Measurements from ENCODE around the gene C2CD3.
"Not testable (repeated sequence)": the region's sequence is repeated elsewhere in the genome, so short reads cannot be mapped to it uniquely, and the experiment has no call there.

Gene C2CD3

GRCh38 chr11:74120260-74121035 lies 50.4 kb downstream of the C2CD3 start:
- not testable (repeated sequence) for DNase-seq

GRCh38 chr11:74116719-74117118 lies 54.1 kb downstream of the C2CD3 start:
- no peak for DNase-seq

- no peak for DNase-seq
These were observed 57.9 kb downstream of the C2CD3 start for GRCh38 chr11:74112877-74113276.

GRCh38 chr11:74106124-74106523 lies 64.7 kb downstream of the C2CD3 start:
- no peak for DNase-seq

DNA sequence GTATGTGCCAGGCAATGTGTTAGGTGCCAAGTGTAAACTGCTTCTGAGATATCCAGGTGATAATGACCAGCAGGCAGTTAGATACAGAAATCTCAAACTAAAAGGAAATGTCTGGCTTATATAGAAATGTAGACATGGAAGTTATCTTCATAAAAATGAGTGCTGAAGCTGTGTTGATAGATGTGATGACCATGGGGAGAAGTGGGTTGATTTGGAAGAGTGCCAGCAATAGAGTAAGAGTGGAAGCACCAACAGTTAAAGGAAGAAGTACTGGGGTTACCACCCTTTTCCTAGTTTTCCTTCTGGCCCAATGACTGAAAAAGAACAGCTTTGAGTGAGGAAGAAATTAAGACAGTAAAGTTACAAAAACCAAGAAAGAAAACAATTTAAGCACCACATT lies 68.5 kb downstream of the C2CD3 start:
- no peak for DNase-seq

- DNase-seq: no peak
These were observed 70.1 kb downstream of the C2CD3 start for GRCh38 chr11:74100735-74101134.

GRCh38 chr11:74100231-74100630 lies 70.6 kb downstream of the C2CD3 start:
- no peak for DNase-seq

- DNase-seq: no peak
These were observed 73.0 kb downstream of the C2CD3 start for GRCh38 chr11:74097686-74098237.

DNA sequence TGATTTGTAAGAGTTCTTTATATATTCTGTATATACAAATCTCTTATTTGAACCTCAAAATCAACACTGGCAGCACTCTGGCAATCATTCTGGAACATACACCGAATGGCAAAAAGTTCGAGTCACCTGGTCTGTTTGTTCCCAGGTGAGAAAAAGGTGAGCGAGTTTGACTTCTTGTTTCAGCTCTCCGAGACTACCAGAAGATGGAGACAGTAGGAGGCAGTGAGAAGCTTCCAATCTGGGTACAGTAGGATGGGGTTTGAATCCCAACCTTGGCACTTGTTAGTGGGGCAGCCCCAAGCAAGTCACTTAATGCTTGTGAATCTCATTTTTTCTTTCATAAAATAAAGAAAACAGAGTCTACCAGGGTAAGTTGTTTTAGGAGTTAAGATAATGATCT lies 76.4 kb downstream of the C2CD3 start:
- no peak for DNase-seq

DNA sequence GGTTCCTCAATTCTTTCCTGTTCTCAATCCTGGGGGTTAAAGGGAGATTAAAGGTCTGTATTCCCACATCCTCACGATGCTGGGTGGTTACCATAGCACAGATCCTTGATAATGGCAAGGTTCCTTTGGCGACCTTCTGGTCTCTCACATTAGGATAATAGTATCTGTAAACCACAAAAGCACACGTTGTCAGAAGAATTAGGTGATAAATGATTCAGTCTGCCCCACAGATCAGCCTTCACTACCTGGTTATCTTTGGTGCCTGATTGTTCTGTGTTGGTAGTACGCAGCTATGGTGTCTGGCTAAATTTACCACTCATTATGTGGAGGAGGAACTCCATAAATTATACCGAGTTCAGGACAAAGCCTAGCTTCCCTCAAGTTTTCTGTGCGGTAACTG lies 78.4 kb downstream of the C2CD3 start:
- no peak for DNase-seq

GRCh38 chr11:74091549-74091948 lies 79.3 kb downstream of the C2CD3 start:
- DNase-seq: no peak

- DNase-seq: no peak
These were observed 80.1 kb downstream of the C2CD3 start for GRCh38 chr11:74090701-74091100.

GRCh38 chr11:74086242-74086884 lies 84.4 kb downstream of the C2CD3 start:
- DNase-seq: no peak

DNA sequence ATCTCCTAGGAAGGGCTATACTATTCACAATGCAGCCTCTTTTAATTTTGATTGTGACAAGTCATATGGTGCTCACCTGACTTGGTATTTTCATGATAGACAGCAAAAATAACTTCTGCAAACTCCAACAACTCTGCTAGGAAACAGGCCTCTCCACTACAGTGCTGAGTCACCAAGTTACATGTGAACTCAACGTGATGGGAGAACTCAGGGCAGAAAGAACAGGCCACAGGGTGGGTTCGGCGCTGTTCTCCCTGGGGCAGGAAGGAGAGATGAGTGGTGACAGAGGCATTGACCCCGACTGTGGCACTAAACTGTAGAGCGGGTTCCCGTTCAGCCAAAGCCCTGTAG lies 85.3 kb downstream of the C2CD3 start:
- no peak for DNase-seq

DNA sequence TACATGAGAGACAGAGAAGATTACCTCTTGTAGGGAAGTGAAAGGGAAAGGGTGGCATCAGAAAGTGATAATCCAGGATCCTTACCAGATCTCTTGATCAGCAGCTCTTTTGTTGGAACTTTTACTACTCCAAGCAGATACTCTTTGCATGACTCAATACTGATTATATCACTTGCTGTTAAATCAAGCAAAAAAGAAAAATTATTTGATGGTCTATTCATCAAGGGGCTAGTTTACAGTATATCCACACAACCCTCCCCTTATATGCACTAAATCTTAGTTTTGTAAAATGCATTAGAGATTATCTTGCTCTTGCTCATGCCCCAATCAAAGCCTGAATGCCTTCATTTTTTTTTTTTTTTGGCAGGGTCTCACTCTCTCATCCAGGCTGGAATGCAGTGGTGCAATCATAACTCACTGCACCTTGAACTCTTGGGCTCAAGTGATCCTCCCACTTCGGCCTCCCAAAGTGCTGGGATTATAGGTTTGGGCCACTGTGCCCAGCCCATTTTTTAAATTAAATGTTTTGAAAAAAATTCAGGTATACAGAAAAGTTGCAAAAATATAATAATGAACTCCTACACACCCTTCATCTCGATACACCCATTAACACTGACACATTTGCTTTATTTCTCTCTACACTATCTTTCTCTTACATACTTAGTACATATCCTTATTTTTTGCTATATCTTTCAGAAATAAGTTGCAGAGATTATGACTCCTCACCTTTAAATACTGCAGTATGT lies 85.8 kb downstream of the C2CD3 start:
- no peak for DNase-seq

- DNase-seq: not testable (repeated sequence)
These were observed 86.9 kb downstream of the C2CD3 start for GRCh38 chr11:74083927-74084326.

DNA sequence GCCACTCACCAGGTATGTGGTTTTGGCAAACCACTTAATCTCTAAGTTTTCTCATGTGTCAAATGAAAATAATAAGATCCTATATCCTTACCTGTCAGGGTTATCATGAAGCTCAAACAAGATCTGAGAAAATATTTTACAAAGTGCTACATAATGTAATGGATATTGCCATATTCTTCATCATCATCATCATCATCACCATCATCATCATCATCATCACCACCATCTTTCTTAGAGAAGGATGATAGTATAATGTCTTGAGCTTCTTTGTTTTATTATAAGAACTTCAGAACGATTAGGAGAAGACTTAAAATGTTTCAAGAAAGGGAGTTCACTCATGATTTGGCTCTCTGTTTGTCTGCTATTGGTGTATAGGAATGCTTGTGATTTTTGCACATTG lies 89.4 kb downstream of the C2CD3 start:
- DNase-seq: no peak

DNA sequence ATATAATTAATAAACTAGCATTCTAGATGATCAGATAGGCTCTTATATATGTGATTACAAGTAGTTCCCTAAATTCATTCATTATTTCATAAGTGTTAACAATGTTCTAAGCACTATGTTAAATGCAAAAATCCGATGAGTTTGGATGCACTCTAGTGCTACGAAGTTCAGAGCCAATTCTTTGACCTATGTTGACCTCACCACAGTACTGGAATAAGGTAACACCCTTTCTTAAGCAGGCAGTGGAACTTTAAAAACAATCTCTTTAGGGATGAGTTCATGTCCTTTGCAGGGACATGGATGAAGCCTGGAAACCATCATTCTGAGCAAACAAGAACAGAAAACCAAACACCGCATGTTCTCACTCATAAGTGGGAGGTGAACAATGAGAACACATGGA lies 93.6 kb downstream of the C2CD3 start:
- DNase-seq: no peak

- DNase-seq: no peak
These were observed 98.1 kb downstream of the C2CD3 start for GRCh38 chr11:74072721-74073120.

DNA sequence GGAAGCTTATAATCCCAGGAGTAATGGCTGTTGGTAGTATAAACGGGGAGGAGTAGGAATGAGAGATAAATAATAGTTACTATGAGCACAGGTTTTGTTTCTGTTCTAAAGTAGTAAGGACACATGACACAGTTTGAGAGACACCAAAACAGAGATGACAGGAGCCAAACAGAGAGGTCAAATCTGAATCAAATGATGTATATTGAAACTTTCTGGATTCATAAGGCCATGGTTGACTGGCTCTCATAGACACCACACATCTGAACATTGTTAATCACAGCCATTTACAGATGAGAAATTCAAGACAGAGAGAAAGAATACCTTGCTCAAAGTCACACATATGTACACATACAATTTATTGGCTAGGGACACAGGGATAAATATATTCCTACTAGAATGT lies 98.5 kb downstream of the C2CD3 start:
- no peak for DNase-seq

DNA sequence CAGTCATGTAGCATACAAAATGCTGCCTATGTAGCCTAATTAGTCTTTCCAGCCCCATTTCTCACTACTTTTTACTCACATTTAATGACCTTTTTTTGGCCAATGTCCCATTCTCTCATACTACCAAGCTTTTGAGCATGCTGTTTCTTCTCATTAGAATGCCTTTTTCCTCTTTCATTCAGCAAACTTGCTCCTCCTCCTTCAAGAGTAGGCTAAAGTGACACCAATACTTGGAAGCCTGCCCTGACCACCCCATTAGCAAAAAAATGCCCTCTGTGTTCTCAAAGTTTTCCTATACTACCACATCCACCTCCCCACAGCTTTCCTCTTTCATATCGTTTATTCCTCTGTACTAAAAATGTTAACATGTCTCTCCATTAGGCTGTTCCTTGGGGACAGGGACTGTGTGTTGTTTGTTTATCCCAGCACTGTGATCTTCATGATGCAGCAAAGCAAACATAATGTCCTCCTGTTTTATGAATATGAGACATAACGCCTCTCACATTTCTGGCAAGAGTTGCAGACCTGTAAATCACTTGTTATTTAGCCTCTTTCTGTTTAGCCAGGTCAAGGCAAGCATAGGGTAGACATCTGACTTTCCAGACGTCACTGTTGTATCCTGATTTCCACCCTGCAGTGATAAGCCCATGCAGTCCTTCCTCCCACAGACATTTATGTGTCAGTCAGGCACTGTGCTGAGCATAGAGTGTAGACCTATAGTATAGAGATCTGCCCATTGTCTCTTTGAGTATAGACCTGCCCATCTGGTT lies 99.9 kb downstream of the C2CD3 start:
- DNase-seq: no peak

DNA sequence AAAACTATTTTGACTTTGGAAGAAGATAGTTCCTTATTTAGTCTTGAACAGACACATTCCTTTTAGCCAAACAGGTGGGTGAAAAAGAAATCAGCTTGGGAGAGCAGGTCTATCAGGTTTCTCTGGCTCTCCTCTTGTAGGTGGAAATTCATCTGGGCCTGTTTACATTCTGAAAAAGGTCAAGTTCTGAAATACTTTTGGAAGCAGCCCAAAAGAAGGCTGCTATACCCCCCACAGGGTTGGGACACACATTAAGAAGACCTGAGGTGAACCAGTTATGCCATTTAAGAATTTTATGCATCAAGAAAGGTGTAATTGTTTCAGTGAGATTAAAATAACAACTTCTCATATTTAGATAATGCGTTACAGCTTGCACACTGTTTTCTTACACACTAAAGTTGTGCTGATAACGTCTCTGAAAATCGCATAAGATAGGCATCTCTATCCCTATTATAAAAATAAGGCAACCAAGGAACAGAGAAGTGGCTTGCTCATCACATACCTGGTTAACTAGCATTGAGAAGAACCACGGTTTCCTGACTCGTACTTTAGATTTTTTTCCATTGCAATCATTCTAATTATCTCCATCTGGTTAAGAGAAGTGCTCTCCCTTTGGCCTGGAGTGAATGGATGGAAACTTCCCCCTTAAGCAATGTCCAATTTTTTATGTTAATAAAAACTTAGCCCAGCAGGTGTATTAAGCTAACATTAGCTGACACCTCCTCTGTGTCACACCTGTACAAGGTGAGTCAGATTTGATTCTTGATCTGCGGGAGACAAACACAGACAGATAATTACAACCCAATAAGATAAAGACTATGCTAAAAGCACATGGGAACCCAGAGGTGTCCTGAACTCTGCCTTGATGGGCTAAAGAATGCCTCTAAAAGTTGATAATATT lies 101.4 kb downstream of the C2CD3 start:
- peak; percentile 26 for DNase-seq
